HepG2 (cell line): ENCODE measurements around the gene PRKN.

Source experiments
- CEBPZ ChIP-seq: IDR thresholded peaks from 2 replicates; pipeline ENCODE4 v1.6.1; 2012; ENCODE audit warnings: low read length, improper control_type of control experiment
- CTCF ChIP-seq: sonication (generic); formaldehyde crosslinking; IDR thresholded peaks from 2 replicates; pipeline ENCODE4 v1.5.0; 2020; ENCODE audit warnings: mild to moderate bottlenecking, missing genetic modification reagents, moderate library complexity
- EHMT2 ChIP-seq: fragments of 200-600 bp; sonication (generic); IDR thresholded peaks from 2 replicates; pipeline ENCODE4 v1.7.0; 2017; ENCODE audit warnings: antibody characterized with exemption, low read depth, low read length, borderline replicate concordance
- GATAD2A ChIP-seq: IDR thresholded peaks from 2 replicates; pipeline ENCODE4 v1.6.1; 2016
- IRF9 ChIP-seq: sonication (generic); formaldehyde crosslinking; IDR thresholded peaks from 2 replicates; pipeline ENCODE4 v1.8.0; 2022; ENCODE audit warnings: missing genetic modification reagents, mild to moderate bottlenecking, borderline replicate concordance
- MXI1 ChIP-seq: IDR thresholded peaks from 3 replicates; pipeline ENCODE4 v1.6.1; 2012; ENCODE audit warnings: low read depth, low read length, inconsistent platforms, borderline replicate concordance
- POLR2A ChIP-seq, 2 experiments: IDR thresholded peaks; 2 replicates each; pipeline ENCODE4 v1.6.1; 2011; ENCODE audit warnings: low read depth in 2 of 2, low read length in 2 of 2, mild to moderate bottlenecking in 1 of 2, moderate library complexity in 1 of 2; ENCODE audit not compliant: insufficient read depth in 1 of 2
- RFX5 ChIP-seq: IDR thresholded peaks from 2 replicates; pipeline ENCODE4 v1.6.1; 2011; ENCODE audit warnings: low read depth, low read length, improper control_type of control experiment
- SMAD1 ChIP-seq: sonication (generic); formaldehyde crosslinking; IDR thresholded peaks from 2 replicates; pipeline ENCODE4 v1.4.0; 2020; ENCODE audit warnings: missing genetic modification reagents, low read depth, mild to moderate bottlenecking, borderline replicate concordance
- SSRP1 ChIP-seq: IDR thresholded peaks from 2 replicates; pipeline ENCODE4 v1.6.1; 2016; ENCODE audit warnings: control low read depth
- ZBTB40 ChIP-seq, 2 experiments: fragments of 450-650 bp in 1 of 2; sonication (generic) in 1 of 2; formaldehyde crosslinking in 1 of 2; IDR thresholded peaks; 2 replicates each; pipeline versions ENCODE4 v1.6.1 to v1.8.0; 2016 to 2022; ENCODE audit warnings: antibody characterized with exemption in 1 of 2, mild to moderate bottlenecking in 1 of 2, missing genetic modification reagents in 1 of 2
- ZNF253 ChIP-seq: sonication (generic); formaldehyde crosslinking; IDR thresholded peaks from 2 replicates; pipeline ENCODE4 v1.8.0; 2022; ENCODE audit warnings: mild to moderate bottlenecking, missing genetic modification reagents, borderline replicate concordance
- ZNF574 ChIP-seq: sonication (generic); formaldehyde crosslinking; IDR thresholded peaks from 2 replicates; pipeline ENCODE4 v1.4.0; 2020; ENCODE audit warnings: missing genetic modification reagents

GRCh38 chr6:162315291-162315690, 412.3 kb downstream of the PRKN start:
- TF ChIP-seq SSRP1 (CRISPR knock-in tag) (no peak), RFX5 (no peak), EHMT2 (no peak), ZBTB40 (IDR thresholded peaks at IDR 0.05) (no peak), ZBTB40 (CRISPR knock-in tag; IDR thresholded peaks at IDR 0.05) (no peak), CTCF (CRISPR knock-in tag) (no peak), CEBPZ (no peak), IRF9 (CRISPR knock-in tag) (no peak), SMAD1 (CRISPR knock-in tag) (no peak), GATAD2A (CRISPR knock-in tag) (no peak), ZNF574 (no peak), MXI1 (no peak), ZNF253 (no peak), POLR2A (IDR thresholded peaks at IDR 0.05; ENCODE audit: insufficient read depth in 1 of 2, low read depth in 2 of 2, low read length in 2 of 2) (no peak)
